AG04450 (cell line): ENCODE data around the gene ITGB4. TPM values are rescaled to one million over a fixed set of nuclear protein-coding genes. Genes with fewer than 3 reads are reported as not detected.

Experiments
- CTCF ChIA-PET: fragments of 300-600, 350-600 bp; formaldehyde crosslinking; extraction: SDS; loops from one replicate; lab custom pipeline; 2022; ENCODE audit warnings: antibody characterized with exemption, inconsistent platforms; lab: Charles Lee
- POLR2A ChIA-PET: fragments of 350-600 bp; formaldehyde crosslinking; extraction: SDS; loops from one replicate; lab custom pipeline; 2021; ENCODE audit warnings: antibody characterized with exemption, inconsistent platforms; lab: Yijun Ruan, JAX
- DNase-seq: peaks from one replicate; pipeline ENCODE4 v3.0.0-alpha.2; 2011; ENCODE audit warnings: low read depth, low spot score
- H3K27ac ChIP-seq: one replicate; pipeline ENCODE4 v1.5.1; 2012; ENCODE audit warnings: low read depth, low read length, control low read depth
- H3K27me3 ChIP-seq: one replicate; pipeline ENCODE4 v1.6.0; 2012; ENCODE audit warnings: low read length; ENCODE audit not compliant: control insufficient read depth, insufficient read depth
- H3K4me3 ChIP-seq: 2 replicates; pipeline ENCODE4 v1.5.1; 2011; ENCODE audit warnings: mild to moderate bottlenecking, low read depth, low read length, control low read depth
- H3K9me3 ChIP-seq: 2 replicates; pipeline ENCODE4 v1.5.1; 2012; ENCODE audit warnings: low read length; ENCODE audit not compliant: control insufficient read depth, insufficient read depth
- polyA plus RNA-seq: library from polyadenylated mRNA; depleted of rRNA; stranded (reverse); fragments of >200 nt; gene quantifications from 2 replicates; pipeline ENCODE4 v1.2.3, GENCODE V29; 2011
- TF ChIP-seq, protein P1 (sequence below): IDR thresholded peaks from 2 replicates; pipeline ENCODE4 v1.5.1; 2011; ENCODE audit warnings: low read depth, low read length, control low read depth, inconsistent platforms

The ITGB4 gene
- polyA plus RNA-seq, 1 experiment, result 0.31 TPM

DNA sequence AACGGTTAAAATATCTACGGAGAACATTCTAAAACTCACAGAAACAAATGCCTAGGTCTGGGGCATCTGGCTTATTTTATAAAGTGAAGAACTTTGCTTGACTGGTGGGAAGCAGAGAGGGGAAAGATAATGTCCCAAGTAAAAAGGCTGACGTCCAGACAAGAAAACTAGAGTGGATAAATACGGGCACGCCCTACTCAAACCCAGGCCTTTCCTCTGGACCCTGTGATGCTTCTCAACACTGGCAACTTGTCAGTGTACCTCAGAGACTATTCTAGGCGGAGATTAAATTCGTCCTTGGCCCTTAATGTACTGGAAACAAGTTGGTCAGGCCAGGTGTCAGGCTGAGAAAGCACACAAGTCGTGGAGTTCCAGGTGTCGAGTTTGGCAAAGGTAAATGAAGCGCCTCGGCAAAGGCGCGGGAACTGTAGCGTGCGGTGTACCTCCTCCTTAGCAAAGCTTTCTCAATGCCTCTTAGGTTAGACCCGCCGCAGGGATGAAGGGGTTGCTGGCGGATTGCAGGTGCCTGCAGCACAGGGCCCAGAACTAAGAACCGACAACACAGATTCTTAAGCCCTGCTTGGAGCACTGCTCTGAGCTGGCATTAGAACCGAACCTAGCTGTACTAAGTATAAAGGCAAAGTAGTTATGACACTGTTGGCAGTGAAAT, 62.7 kb downstream of the ITGB4 start:
- ChIA-PET CTCF (interaction anchor here (0.7 to 2.6 kb wide), 24 partner anchors 8 to 230 kb away, joined by 3 to 13 read pairs (median 4); partner anchors contain the start of genes GALK1, MRPL38, TRIM47 and TRIM65), POLR2A (interaction anchor here (0.5 to 1.5 kb wide), 7 partner anchors 9 to 545 kb away, joined by 3 to 14 read pairs (median 4); partner anchors contain the start of gene TRIM65)
- H3K4me3 ChIP-seq, result peak overlapping the region; percentile 51

DNA sequence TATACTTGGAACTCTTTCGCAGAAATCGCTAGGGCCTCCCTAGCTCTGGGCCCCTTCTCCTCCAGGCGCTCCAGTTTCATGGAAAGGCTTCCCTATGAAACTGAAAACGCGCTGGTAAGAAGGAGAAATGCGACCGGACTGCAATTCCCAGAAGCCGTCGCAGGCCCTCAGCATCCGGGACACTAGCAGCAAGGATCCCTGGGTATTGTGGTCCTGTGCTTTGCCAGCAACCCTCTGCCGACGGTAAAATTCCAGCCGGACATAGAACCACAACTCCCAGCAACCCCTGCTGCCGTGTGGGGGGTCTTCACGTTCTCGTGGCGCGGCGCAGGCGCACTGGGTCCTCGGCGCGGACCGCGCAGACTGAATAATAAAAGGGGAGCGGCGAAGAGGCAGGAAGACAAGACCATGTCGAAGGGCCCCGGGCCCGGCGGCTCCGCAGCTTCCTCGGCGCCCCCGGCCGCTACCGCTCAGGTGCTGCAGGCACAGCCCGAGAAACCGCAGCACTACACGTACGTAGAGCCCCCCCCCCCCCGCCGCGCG, 63.3 kb downstream of the ITGB4 start, which contains the start of gene UNK:
TSS of gene UNK (plus strand) at position 334 of the 543 bp plus-strand sequence. CDS start at position 409, 75 bp downstream.
- TF ChIP-seq, protein P1, sequence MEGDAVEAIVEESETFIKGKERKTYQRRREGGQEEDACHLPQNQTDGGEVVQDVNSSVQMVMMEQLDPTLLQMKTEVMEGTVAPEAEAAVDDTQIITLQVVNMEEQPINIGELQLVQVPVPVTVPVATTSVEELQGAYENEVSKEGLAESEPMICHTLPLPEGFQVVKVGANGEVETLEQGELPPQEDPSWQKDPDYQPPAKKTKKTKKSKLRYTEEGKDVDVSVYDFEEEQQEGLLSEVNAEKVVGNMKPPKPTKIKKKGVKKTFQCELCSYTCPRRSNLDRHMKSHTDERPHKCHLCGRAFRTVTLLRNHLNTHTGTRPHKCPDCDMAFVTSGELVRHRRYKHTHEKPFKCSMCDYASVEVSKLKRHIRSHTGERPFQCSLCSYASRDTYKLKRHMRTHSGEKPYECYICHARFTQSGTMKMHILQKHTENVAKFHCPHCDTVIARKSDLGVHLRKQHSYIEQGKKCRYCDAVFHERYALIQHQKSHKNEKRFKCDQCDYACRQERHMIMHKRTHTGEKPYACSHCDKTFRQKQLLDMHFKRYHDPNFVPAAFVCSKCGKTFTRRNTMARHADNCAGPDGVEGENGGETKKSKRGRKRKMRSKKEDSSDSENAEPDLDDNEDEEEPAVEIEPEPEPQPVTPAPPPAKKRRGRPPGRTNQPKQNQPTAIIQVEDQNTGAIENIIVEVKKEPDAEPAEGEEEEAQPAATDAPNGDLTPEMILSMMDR, result no peak
- Histone ChIP-seq H3K4me3 (peak within 1 kb of the TSS; percentile 74), H3K27me3 (no peaks in the 10 kb centered on the region), H3K9me3 (no peaks in the 10 kb centered on the region; the same call in 1 of the 2 replicates), H3K27ac (peak within 1 kb of the TSS; percentile 100)
- DNase-seq, result peak; percentile 99
- POLR2A ChIA-PET, result interaction anchor here (0.5 to 1.5 kb wide), 5 partner anchors 9 to 120 kb away, joined by 3 to 14 read pairs (median 9); partner anchors contain the start of gene TRIM65
- CTCF ChIA-PET, result interaction anchor here (2.6 kb wide), 1 partner anchor 43 kb away, joined by 13 read pairs; no protein-coding TSS in a partner anchor

More for the DNA sequence above, 62.7 kb downstream of the ITGB4 start:
- DNase-seq, result no peak
- Histone ChIP-seq H3K27me3 (no peaks in the 10 kb centered on the region), H3K27ac (peak overlapping the region; percentile 100), H3K9me3 (no peaks in the 10 kb centered on the region; the same call in 1 of the 2 replicates)
- TF ChIP-seq, protein P1, result no peak

DNA sequence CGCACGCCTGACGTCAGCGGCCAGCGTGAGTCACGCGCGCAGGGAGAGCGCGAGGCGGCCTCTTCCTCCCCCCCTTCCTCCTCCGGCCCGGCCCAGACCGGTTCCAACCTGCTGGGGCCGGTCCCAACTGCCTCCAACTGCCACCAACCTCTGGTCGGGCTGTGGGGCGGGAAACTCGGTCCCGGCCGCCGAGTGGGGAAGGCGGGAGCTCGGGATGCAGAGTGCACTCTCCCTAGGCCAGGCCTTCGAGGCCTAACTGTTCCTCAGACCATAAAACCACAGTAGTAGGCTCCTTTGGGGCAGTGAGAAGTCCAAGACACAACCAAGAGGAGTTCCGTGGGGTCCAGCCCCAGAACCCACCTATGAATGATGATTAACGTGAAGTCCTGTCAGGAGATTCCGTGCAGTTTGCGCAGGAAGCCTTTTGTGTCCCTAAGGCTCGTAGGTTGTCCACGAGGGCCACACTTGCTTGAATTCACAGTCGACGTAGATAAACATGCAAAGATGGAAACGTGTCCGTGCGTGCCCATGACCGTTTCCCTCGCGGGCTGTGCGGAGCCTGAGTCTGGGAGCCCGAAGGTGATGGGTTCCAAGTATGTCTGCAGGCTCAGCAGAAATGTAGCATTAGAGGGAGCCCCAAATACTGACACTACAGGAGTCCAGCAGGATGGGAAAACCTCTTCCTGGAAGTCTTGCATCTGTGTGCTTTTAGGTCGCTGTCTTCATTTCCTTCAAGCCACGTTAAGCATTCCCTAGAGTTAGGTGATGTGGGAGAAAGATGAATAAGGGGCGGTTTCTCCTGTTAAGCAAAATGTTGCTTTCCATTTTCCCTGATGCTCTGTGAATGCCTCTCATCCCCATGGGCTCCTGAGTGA, 64.0 kb downstream of the ITGB4 start:
- Histone ChIP-seq H3K4me3 (peak overlapping the region; percentile 74), H3K9me3 (no peaks in the 10 kb centered on the region; the same call in 1 of the 2 replicates), H3K27me3 (no peaks in the 10 kb centered on the region), H3K27ac (peak overlapping the region; percentile 100)
- POLR2A ChIA-PET, result interaction anchor here (0.6 to 2.2 kb wide), 7 partner anchors 9 to 456 kb away, joined by 3 to 14 read pairs (median 6); partner anchors contain the start of gene TRIM65
- CTCF ChIA-PET, result interaction anchor here (0.6 to 1.3 kb wide), 6 partner anchors 20 to 76 kb away, joined by 3 read pairs; partner anchors contain the start of gene WBP2
- DNase-seq, result peak; percentile 73
- TF ChIP-seq, protein P1, result no peak

GRCh38 chr17:75791254-75791653, 70.0 kb downstream of the ITGB4 start:
- no peak overlapping the region for H3K27ac ChIP-seq
- no peaks in the 10 kb centered on the region for H3K9me3 ChIP-seq
- ChIA-PET CTCF (interaction anchor here (0.6 to 1.9 kb wide), 5 partner anchors 8 to 222 kb away, joined by 3 to 13 read pairs (median 4); no protein-coding TSS in a partner anchor), POLR2A (interaction anchor here (2.3 kb wide), 1 partner anchor 11 kb away, joined by 11 read pairs; no protein-coding TSS in a partner anchor)
- TF ChIP-seq, protein P1, result no peak
- no peak for DNase-seq
- H3K27me3 ChIP-seq, result no peaks in the 10 kb centered on the region
- no peak overlapping the region for H3K4me3 ChIP-seq
